K562 (cell line): ENCODE results near the gene FAM222A.

ENCODE experiments used
- CBX1 ChIP-seq: sonication (generic); IDR thresholded peaks from 2 replicates; pipeline ENCODE4 v1.6.1; 2016; ENCODE audit warnings: antibody characterized with exemption, low read depth, mild to moderate bottlenecking
- E2F1 ChIP-seq: sonication (generic); formaldehyde crosslinking; IDR thresholded peaks from 2 replicates; pipeline ENCODE4 v1.8.1; 2023; ENCODE audit warnings: mild to moderate bottlenecking, missing genetic modification reagents, moderate library complexity
- GATAD2A ChIP-seq: fragments of 450-650 bp; IDR thresholded peaks from 2 replicates; pipeline ENCODE4 v1.6.1; 2017
- HDAC6 ChIP-seq: IDR thresholded peaks from 2 replicates; pipeline ENCODE4 v1.6.1; 2012; ENCODE audit warnings: low read depth, mild to moderate bottlenecking, control low read depth, inconsistent platforms, low read length, moderate library complexity
- NR2C1 ChIP-seq, 2 experiments: fragments of 450-650 bp; IDR thresholded peaks; 2 replicates each; pipeline ENCODE4 v1.6.1; 2017; ENCODE audit warnings: mild to moderate bottlenecking in 2 of 2, antibody characterized with exemption in 1 of 2, inconsistent platforms in 1 of 2, missing compliant biosample characterization in 1 of 2, missing genetic modification characterization in 1 of 2
- RAD21 ChIP-seq, 2 experiments: fragments of 250-450 bp in 1 of 2; fragments of 450-650 bp in 1 of 2; sonication (Bioruptor Pico) in 1 of 2; formaldehyde crosslinking in 1 of 2; IDR thresholded peaks in 1 of 2; conservative IDR thresholded peaks in 1 of 2; 2 replicates each; pipeline versions ENCODE4 v1.4.0 to v1.8.0; 2020 to 2022; ENCODE audit warnings: mild to moderate bottlenecking in 2 of 2, moderate library complexity in 1 of 2
- SMARCB1 ChIP-seq: IDR thresholded peaks from 2 replicates; pipeline ENCODE4 v1.6.1; 2011; ENCODE audit warnings: improper control_type of control experiment, low read depth; ENCODE audit not compliant: insufficient read length
- SMC3 ChIP-seq: conservative IDR thresholded peaks from 2 replicates; pipeline ENCODE4 v1.6.1; 2011; ENCODE audit warnings: low read depth, low read length, improper control_type of control experiment; ENCODE audit not compliant: insufficient read depth
- SUPT5H ChIP-seq: fragments of 450-650 bp; IDR thresholded peaks from 2 replicates; pipeline ENCODE4 v1.6.1; 2016
- TCF7 ChIP-seq: sonication (generic); IDR thresholded peaks from 2 replicates; pipeline ENCODE4 v1.6.1; 2016; ENCODE audit warnings: antibody characterized with exemption, borderline replicate concordance
- ZBTB40 ChIP-seq, 2 experiments: fragments of 450-650 bp in 1 of 2; sonication (generic) in 1 of 2; formaldehyde crosslinking in 1 of 2; IDR thresholded peaks; 2 replicates each; pipeline versions ENCODE4 v1.7.1 to v1.9.0; 2016 to 2022; ENCODE audit warnings: inconsistent platforms in 1 of 2, mild to moderate bottlenecking in 1 of 2, missing genetic modification reagents in 1 of 2
- TF ChIP-seq, protein P1 (sequence below), 2 experiments: fragments of 450-650 bp in 1 of 2; sonication (generic) in 1 of 2; formaldehyde crosslinking in 1 of 2; IDR thresholded peaks in 1 of 2; conservative IDR thresholded peaks in 1 of 2; 2 replicates each; pipeline versions ENCODE4 v1.6.1 to v1.8.1; 2016 to 2023; ENCODE audit warnings: mild to moderate bottlenecking in 2 of 2, moderate library complexity in 2 of 2, inconsistent platforms in 1 of 2, missing genetic modification reagents in 1 of 2

DNA sequence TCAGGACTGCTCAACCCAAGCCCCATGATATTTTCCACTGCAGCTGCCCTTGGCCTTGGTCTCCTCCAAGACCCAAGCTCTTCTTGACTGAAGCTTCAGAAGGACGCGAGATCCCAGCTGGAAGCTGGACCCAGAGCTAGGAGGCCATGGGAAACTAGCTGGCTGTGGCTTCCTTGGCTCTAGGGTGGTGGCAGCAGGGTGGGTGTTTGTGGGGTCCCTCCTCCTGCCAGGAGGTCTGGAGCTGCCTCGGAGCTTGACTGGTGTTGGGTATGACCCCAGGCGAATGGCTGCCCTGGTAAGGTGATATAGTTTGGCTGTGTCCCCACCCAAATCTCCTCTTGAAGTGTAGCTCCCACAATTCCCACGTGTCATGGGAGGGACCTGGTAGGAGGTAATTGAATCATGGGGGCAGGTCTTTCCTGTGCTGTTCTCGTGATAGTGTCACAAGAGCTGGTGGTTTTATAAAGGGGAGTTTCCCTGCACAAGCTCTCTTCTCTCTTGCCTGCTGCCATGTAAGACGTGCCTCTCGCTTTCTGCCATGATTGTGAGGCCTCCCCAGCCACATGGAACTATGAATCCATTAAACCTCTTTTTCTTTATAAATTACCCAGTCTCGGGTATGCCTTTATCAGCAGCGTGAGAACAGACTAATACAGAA, 68.2 kb downstream of the FAM222A start:
- TF ChIP-seq HDAC6 (no peak), NR2C1 (IDR thresholded peaks at IDR 0.05) (no peak), NR2C1 (tag; IDR thresholded peaks at IDR 0.05) (no peak), GATAD2A (no peak), ZBTB40 (IDR thresholded peaks at IDR 0.05) (no peak), ZBTB40 (CRISPR knock-in tag; IDR thresholded peaks at IDR 0.05) (no peak), RAD21 (CRISPR knock-in tag; conservative IDR thresholded peaks at IDR 0.05 in 1 of 2, IDR thresholded peaks at IDR 0.05 in 1 of 2) (no peak), SUPT5H (no peak), CBX1 (no peak), SMARCB1 (no peak), E2F1 (no peak), TCF7 (no peak), SMC3 (no peak)
- TF ChIP-seq, protein P1, sequence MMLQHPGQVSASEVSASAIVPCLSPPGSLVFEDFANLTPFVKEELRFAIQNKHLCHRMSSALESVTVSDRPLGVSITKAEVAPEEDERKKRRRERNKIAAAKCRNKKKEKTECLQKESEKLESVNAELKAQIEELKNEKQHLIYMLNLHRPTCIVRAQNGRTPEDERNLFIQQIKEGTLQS (IDR thresholded peaks at IDR 0.05): no peak
- TF ChIP-seq, protein P1 (CRISPR knock-in tag; conservative IDR thresholded peaks at IDR 0.05): no peak
